ENCODE measurements around the gene UTS2B. TPM values are rescaled to one million over a fixed set of nuclear protein-coding genes. Genes with fewer than 3 reads are reported as not detected.

The UTS2B gene
- total and polyA plus RNA-seq, 2 of the 4 experiments (the other 2 are of a cell fraction), result 0.72 to 0.79 TPM

DNA sequence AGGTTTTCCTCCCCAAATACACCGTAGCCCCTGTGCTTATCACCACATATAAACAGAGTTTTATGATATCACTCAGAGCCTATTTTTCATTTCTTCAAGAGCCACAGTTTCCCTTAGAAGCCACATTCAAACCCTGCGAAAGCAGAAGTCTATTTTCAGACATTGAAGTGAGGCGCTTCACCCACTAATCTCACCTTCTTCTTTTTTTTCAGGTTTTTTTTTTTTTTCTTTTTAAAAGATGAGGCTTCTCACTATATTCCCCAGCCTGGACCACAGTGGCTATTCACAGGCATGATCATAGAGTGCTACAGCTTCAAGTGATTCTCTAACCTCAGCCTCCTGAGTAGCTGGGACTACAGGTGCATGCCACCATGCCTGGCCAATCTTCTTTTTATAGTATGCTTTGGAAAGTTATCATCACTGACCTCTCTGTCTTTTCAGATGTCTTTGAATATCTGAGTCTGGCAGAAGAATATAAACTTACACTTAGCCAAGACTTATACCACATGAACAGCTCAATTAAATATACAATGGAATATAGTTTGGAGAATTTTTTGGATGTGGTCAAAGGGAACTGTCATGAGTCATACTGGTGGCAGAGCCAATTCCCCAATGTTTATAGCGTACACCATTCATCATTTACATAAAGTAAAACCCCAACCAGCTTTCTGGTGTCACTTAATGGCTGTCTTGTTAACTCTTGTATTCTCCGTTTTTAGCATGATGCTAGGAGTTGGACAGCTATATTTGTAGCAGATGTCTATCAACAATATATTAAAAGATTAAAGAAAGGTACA lies 60.8 kb downstream of the UTS2B start:
- 44% methylated on average over 1 of the region's 5 CpGs; no CpG with 5 or more reads in 1 of the 2 experiments for WGBS, 2 experiments (ENCODE audit: extremely low coverage in 2 of 2, insufficient read length in 1 of 2)
- Histone ChIP-seq H3K9ac (ENCODE audit: low read depth, low read length) (no peak overlapping the region), H3K27me3 (ENCODE audit: control insufficient read depth, insufficient read depth, low read length) (peaks cover 1% of the 10 kb centered on the region), H3K79me1 (ENCODE audit: low read depth in 1 of 2, low read length in 2 of 2) (no peaks in the 10 kb centered on the region), H2AFZ (replicated peaks; ENCODE audit: low read length, poor library complexity) (no peak overlapping the region), H2BK120ac (ENCODE audit: low read depth, low read length) (no peak overlapping the region), H3K4ac (ENCODE audit: low read depth, low read length) (no peak overlapping the region), H3K14ac (replicated peaks; ENCODE audit: low read depth, low read length) (no peak overlapping the region), H3K9me3 (ENCODE audit: control insufficient read depth, insufficient read depth, low read length) (0 out of 2 replicates have a peak, but pooled peaks cover 2% of the 10 kb centered on the region), H3K4me1 (ENCODE audit: control insufficient read depth, insufficient read depth, low read length) (no peaks in the 10 kb centered on the region), H3K9me1 (ENCODE audit: insufficient read depth, low read length) (no peaks in the 10 kb centered on the region), H2AK5ac (ENCODE audit: low read depth, low read length) (no peak overlapping the region), H3K56ac (ENCODE audit: extremely low read depth, insufficient read depth, low read length) (no peak overlapping the region), H2BK15ac (ENCODE audit: low read depth, low read length) (no peak overlapping the region), H3K4me3 (ENCODE audit: insufficient read depth, low read depth, low read length) (no peak overlapping the region), H3K36me3 (ENCODE audit: control insufficient read depth, insufficient read depth, low read length) (no peaks in the 10 kb centered on the region), H2BK20ac (ENCODE audit: low read depth, low read length) (no peak overlapping the region), H4K5ac (ENCODE audit: low read depth, low read length) (no peak overlapping the region), H3K23ac (ENCODE audit: low read depth, low read length) (no peak overlapping the region), H2AK9ac (replicated peaks; ENCODE audit: low read depth, low read length, poor library complexity) (no peak overlapping the region), H3K18ac (ENCODE audit: low read depth, low read length) (no peak overlapping the region), H2BK5ac (ENCODE audit: low read depth, low read length, poor library complexity, severe bottlenecking) (no peak overlapping the region), H4K20me1 (ENCODE audit: insufficient read depth, low read length) (no peaks in the 10 kb centered on the region), H3K27ac (ENCODE audit: insufficient read depth, low read length) (no peak overlapping the region), H4K91ac (ENCODE audit: insufficient read depth, low read depth, low read length) (no peak overlapping the region), H3K4me2 (ENCODE audit: low read depth, low read length) (no peak overlapping the region), H4K8ac (ENCODE audit: low read depth in 2 of 2, low read length in 2 of 2) (no peak overlapping the region)
- intact Hi-C loops (cut with micrococcal nuclease) (no loop called here), dilution Hi-C loops (cut with HindIII; ENCODE audit: low sequenced_read_pairs, unreplicated experiment) (no loop called here), in situ Hi-C loops (cut with MboI; ENCODE audit: low sequenced_read_pairs) (no loop called here)
- POLR2A ChIA-PET (ENCODE audit: unreplicated experiment), result no interaction called here
- DNase-seq (peak; percentile 75), ATAC-seq (ENCODE audit: low read depth) (peak; percentile 92)
- no TSS peak for BruUV-seq (replicated peaks)
- TF ChIP-seq MXI1 (IDR thresholded peaks at IDR 0.05; ENCODE audit: borderline replicate concordance, low read depth, low read length), result no peak
- peak; percentile 57; the same call in 1 of the 2 replicates for TF ChIP-seq FOS (IDR thresholded peaks at IDR 0.05; ENCODE audit: low read depth, low read length)
- CTCF ChIA-PET, result no interaction called here

Measured in IMR-90 (cell line).